Stimulated activated CD4-positive, alpha-beta T cell treated with anti-CD3 and anti-CD28 coated beads, Interleukin-15, amount 100 ng/mL, for 24 hours (primary cell): ENCODE results near the gene SP6.

Experiments used
- DNase-seq: peaks from one replicate; pipeline ENCODE4 v3.0.0-alpha.2; 2020

SP6 gene

DNA sequence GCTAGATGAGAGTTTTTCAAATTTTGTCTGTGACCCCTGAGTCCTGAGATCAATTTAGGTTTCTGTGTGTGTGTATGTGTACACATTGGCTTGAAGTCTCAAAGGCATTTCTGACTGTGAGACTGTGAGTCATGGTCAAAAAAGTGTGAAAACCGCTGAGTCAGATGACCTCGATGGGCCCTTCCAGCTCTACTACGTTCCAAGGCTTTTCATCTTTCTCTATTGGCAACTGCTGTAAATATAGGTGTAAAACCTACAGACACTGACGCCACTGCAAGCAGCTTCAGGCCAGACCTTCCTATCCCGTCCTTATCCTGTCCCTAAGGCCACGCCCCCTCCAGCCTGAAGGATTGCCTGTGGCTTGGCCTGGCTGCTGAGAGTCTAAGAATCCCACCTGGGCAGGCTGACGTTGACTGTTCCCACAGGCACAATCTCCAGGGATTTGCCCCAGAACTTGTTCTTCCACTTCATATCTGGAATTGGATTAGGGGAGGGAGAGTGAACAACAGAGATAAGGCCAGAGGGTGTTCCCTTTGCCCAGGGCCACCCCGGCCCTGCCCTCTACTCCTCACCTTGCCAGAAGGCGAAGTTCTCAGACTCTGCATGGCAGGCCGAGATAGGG lies 40.7 kb downstream of the SP6 start:
- DNase-seq: peak; percentile 32

DNA sequence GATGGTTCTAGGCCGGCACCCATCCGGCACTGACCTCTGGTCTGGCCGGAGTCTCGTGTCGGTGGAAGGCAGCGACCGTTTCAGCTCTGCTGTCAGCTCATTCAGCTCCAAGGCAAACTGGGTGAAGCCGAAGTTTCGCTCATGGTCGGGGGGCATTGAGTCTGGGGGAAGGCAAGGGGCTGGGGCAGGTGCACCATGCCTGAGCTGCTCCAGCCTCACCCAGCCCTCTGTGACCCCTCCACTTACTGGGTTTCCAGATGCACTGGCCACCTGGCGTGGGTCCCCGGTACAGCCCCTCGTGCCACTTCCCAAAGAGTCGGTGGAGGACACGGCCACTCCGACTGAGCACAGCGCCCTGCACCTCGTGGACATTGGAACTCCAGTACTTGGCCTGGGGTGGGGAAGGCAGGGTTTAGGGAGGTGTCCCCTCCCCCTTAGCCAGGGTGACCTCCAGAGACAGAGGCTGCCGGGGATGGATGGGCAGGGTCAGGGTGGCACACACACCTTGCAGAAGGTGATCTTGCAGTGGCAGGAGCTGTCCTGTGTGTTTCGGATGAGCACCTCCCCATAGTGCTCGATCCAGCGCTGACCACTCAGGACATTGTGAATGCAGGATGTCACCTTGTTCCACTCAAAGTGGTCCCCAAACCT lies 42.0 kb downstream of the SP6 start:
- no peak for DNase-seq

DNA sequence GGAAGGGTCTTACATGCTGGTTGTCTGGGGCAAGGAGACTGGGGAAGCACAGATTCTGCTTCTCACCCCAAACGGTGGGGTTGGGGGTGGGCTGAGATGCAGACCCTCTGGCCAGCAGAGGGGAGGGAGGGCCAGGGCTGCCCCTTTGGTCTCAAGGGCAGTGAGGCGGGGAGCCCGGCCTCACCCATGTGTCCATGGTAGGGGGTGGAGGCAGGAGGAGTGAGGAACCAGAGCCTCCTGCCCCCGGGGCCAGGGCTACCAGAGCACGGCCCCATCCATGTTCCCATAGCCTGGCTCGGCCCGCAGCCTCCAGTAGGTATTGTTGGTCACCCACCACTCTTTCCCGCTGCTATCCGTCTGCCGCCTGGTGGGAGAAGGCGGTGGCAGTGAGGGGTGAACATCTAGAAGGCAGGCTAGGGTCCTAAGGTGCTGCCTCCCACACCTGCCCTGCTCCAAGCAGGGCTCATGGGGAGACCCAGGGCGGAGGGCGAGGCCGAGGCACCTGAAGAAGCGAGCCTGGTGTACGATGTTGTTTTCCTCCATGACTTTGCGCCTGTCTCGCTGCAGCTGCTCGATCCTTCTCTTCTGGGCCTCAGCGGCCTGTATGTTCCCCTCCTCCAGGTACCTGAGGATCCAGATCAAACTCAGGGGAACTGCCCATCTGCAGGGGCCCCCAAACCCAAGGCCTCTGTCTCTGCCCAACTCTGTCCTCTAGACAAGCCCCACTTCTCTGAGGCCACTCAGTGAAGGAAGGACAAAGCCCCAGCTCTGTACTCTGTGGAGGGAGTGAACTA lies 42.7 kb downstream of the SP6 start:
- no peak for DNase-seq

DNA sequence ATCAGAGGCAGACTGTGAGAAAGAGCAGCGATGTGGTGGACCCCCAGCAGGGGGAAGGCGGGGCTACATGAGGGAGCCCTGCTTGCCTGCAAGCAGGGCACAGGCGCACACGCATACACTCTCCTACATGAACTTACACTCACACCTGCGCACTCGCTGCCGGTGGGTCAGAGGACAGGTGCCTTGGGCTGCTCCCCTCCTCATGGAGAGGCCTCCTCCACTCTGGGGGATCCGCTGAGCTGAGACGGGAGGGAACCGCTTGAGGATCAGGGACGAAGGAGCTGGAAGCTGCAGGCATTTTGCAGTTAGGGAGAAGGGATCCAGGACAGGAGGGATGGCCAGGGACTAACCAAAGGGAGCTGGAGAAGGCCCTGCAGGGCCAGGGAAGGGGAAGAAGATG lies 43.5 kb downstream of the SP6 start:
- DNase-seq: no peak

DNA sequence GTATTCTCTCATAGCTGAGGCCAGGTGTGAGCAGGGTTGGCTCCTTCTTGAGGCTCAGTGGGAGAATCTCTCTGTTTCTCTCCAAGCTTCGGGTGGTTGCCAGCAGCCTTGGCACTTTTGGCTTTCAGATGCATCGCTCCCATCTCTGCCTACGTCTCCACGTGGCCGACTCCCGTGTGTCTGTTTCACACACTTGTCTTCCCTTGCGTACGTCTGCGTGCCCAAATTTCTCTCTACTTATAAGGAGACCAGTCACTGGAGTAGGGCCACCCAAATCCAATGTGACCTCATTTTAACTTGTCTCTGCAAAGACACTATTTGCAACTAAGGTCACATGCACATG lies 44.1 kb downstream of the SP6 start:
- no peak for DNase-seq

DNA sequence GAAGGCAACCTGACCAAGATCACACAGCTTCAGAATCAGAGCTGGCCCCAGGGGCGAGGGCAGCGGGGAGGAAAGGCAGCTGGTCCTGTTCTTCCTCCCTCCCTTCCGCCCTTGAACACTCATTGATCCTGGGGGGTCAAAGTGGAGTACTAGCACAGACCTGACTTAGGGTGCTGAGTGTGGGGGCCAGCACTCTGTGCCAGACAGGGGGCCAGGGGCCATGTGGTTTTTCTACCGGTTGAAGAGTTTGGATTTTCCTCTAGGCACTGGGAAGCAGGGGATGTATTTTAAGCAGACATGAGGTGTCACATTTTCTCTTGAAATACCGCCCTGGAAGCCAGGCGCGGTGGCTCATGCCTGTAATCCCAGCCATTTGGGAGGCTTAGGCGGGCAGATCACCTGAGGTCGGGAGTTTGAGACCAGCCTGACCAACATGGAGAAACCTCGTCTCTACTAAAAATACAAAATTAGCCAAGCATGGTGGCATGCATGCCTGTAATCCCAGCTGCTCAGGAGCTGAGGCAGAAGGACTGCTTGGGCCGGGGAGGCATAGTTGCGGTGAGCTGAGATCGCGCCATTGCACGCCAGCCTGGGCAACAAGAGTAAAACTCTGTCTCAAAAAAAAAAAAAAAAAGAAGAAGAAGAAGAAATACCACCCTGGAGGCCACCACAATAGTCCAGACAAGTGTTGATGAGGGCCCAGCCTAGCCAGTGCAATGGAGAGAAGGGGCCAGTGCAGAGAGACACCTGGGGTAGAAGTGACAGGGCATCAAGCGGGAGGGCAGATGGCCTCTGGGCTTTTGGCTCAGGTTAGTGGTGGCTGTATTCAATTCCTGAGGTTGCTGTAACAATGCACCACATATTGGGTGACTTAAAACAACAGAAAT lies 44.7 kb downstream of the SP6 start:
- no peak for DNase-seq

DNA sequence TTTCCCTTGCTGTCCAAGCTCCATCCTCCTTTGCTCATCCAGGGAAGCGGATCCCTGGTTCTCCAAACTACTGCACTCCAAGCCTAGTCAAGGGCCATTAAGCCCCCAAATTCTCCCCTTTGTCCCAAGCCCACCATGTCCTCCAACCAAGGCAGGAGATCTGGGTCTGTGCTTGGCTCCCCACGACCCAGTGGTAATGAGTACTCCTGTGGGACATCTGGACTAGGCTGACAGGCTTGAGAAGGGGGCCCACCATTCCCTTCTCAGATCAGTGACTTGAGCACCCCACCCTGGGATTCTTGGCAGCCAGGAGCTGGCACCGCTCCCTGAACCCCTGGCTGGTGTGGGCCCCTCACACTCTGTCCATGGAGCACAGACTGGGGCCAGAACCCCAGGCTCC lies 46.5 kb downstream of the SP6 start:
- DNase-seq: no peak

DNA sequence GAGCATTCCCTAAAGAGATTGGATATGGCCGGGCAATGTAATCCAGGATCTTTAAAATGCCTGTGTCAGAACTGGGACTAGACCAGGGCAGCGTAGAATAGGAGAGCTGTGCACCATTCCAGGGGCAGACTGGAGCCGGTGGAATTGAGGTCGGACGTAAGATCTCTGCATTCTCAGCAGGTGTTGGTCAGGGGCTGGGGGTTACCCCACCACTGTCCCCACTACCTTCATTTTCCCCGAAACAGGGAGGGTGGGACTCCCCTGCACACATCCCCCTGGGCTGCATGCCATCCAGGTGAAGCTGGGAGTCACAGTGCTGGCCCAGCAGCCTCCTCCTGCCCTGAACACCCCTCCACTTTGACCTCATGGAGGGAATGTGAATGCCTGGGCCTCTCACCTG lies 47.2 kb downstream of the SP6 start:
- DNase-seq: no peak

DNA sequence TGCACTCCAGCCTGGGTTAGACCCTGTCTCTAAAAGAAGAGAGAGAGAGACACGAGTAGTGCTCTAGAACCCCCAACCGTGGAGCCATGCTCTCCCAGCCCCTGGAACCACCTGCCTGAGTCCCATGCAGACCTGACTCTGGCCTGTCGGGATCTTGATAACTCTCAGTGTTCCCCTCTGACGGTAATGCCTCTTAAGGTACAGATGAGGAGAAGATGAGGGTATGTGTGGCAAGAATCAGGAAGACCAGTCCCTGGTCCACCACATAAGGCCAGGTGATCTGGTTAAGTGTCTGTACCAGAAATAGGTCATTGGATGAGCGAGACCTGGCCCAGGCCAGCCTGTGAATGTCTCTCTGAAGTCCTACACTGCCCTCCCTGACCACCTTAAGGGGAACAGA lies 47.8 kb downstream of the SP6 start:
- no peak for DNase-seq

DNA sequence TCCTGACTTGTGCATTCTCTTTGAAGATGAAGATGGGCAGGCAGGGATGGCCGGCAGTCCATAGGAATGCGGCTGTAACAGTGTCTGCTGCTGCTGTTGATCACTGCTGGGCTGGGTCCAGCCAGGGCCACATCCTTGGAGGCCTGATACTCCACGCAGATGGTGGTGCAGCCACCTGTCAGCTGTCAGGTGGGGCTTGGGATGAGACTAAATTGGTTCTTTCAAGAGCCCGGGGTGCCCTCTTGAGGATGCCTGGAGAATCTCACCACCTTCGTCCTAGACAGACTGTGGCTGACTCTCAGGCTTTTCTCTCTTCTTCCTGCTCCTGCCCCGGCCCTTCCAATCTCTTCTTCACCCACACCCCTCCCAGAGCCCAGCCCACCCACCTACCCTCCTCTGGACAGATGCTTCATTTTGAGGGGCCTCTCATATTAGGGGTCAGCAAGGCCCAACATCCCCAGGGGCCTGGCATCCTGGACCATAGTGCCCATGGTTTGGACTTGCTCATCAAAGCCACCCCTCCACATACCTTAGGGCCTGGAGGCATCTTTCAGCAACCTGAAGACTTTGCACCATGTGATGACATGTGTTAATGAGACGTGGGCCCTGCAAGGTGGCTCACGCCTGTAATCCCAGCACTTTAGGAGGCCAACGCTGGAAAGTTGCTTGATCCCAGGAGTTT lies 48.5 kb downstream of the SP6 start:
- DNase-seq: peak; percentile 76

DNA sequence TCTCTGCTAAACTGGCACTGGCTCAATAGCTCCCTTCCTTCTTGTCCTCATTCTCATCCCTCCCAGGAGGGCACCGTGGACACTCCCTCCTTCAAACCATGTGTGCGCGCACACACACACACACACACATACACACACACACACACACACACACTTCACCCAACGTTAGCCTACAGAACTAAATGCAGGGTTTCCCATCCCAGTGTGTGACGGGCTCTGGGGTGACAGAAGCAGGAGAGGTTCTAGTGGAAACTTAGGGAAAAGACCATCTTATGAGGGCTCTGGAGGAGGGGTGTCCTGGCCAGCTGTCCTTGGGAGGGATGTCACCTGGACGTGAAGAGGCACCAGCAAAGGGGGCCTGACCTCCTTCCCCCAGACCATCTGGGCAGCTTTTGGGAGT lies 49.1 kb downstream of the SP6 start:
- no peak for DNase-seq

DNA sequence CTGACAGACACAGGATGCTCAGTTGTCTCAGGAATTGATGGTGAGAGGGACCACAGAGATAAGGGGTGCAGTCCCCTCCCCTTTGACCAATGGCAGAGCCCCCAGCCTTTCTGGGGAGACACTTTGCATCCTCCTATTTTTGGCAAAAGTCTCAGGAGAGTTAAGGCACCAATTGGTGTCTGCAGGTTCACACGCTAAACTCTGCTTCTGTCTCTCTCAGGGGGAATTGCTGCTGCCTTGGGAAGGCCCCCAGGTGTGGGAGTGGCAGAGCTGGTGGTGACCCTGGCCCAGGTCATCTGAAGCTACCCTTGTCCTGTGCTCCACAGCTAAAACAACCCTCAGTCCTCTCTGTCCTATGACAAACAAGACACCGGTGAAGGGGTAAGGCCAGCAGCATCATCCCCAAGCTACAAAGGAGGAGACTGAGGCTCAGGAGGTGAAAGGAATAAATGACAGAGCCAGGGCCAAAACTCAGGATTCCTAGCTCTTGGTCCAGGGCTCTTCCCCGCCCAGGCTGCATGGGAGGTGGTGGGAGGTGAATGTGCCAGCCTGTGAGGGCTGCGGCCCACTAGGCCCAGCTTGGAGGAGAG lies 49.7 kb downstream of the SP6 start:
- no peak for DNase-seq

DNA sequence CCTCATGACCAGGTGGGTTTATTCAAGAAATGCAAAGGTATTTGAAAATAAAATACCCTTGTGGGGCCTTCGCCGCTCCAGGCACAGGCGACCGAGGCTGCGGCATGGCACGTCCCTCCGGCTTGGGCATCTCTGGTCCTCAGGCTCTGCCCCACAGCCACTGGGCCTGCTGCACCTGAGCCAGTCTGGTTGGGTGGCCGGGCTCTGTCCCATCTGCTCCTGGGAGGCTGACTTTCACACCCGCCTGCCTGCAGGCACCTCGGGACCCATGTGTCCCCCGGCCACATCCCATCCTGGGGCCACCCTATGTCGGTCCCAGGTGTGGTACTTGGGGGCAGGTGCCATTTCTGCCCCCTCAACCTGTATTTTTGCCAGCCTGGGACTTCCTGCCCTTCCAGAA lies 50.3 kb downstream of the SP6 start:
- no peak for DNase-seq

DNA sequence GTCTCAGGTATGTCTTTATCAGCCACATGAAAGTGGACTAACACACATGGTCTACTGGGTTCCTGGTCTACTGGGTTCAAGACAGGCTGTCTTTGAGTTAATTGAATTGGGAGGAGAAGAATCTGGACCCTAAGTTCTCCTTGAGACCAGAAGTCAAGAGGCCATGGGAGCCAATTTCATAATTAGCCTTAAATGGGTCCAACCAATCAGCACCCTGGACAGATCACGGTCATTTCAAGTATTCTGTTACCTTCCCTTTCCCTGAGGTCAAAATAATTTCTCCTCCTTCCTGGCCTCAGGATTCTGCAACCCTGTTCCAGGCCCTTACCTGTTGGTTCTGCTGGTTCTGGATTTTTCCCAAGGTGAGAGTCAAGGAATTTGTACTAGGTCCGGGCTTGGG lies 53.2 kb downstream of the SP6 start:
- DNase-seq: no peak
